Measurements from ENCODE around the gene CAT. TPM values are rescaled to one million over a fixed set of nuclear protein-coding genes. Genes with fewer than 3 reads are reported as not detected.

The CAT gene
- total RNA-seq, 1 donor from 2014 or later: 51.8 TPM

- Mint-ChIP-seq H3K9me3 (ENCODE audit: low read depth) (no peaks in the 10 kb centered on the region), H3K27ac (peak overlapping the region; percentile 25), H3K27me3 (no peaks in the 10 kb centered on the region), H3K4me1 (ENCODE audit: low read depth) (peaks cover 7% of the 10 kb centered on the region), H3K36me3 (ENCODE audit: insufficient read depth) (peaks cover 45% of the 10 kb centered on the region), H3K4me3 (ENCODE audit: low read depth) (no peak overlapping the region)
- no peak for DNase-seq (ENCODE audit: low spot score, unreplicated experiment)
- no peak for TF ChIP-seq CTCF (IDR thresholded peaks at IDR 0.05; ENCODE audit: unreplicated experiment)
Observed at GRCh38 chr11:34458525-34458924, 19.8 kb downstream of the CAT start.

GRCh38 chr11:34459507-34460162 is 20.9 kb downstream of the CAT start:
- peaks cover 7% of the 10 kb centered on the region for H3K4me1 Mint-ChIP-seq (ENCODE audit: low read depth)
- H3K4me3 Mint-ChIP-seq (ENCODE audit: low read depth): no peak overlapping the region
- peaks cover 49% of the 10 kb centered on the region for H3K36me3 Mint-ChIP-seq (ENCODE audit: insufficient read depth)
- no peak for TF ChIP-seq CTCF (IDR thresholded peaks at IDR 0.05; ENCODE audit: unreplicated experiment)
- no peak for DNase-seq (ENCODE audit: low spot score, unreplicated experiment)
- no peaks in the 10 kb centered on the region for H3K27me3 Mint-ChIP-seq
- no peak overlapping the region for H3K27ac Mint-ChIP-seq
- no peaks in the 10 kb centered on the region for H3K9me3 Mint-ChIP-seq (ENCODE audit: low read depth)

- no peak overlapping the region for H3K27ac Mint-ChIP-seq
- no peaks in the 10 kb centered on the region for H3K9me3 Mint-ChIP-seq (ENCODE audit: low read depth)
- no peak for DNase-seq (ENCODE audit: low spot score, unreplicated experiment)
- no peak for TF ChIP-seq CTCF (IDR thresholded peaks at IDR 0.05; ENCODE audit: unreplicated experiment)
- no peak overlapping the region for H3K4me3 Mint-ChIP-seq (ENCODE audit: low read depth)
- H3K27me3 Mint-ChIP-seq: no peaks in the 10 kb centered on the region
- H3K36me3 Mint-ChIP-seq (ENCODE audit: insufficient read depth): peaks cover 51% of the 10 kb centered on the region
- peaks cover 7% of the 10 kb centered on the region for H3K4me1 Mint-ChIP-seq (ENCODE audit: low read depth)
Observed at GRCh38 chr11:34460278-34460677, 21.5 kb downstream of the CAT start.

- DNase-seq (ENCODE audit: low spot score, unreplicated experiment): no peak
- Mint-ChIP-seq H3K4me3 (ENCODE audit: low read depth) (no peak overlapping the region), H3K27me3 (no peaks in the 10 kb centered on the region), H3K36me3 (ENCODE audit: insufficient read depth) (peaks cover 55% of the 10 kb centered on the region), H3K27ac (no peak overlapping the region), H3K9me3 (ENCODE audit: low read depth) (peaks cover 8% of the 10 kb centered on the region), H3K4me1 (ENCODE audit: low read depth) (peaks cover 7% of the 10 kb centered on the region)
- no peak for TF ChIP-seq CTCF (IDR thresholded peaks at IDR 0.05; ENCODE audit: unreplicated experiment)
Observed at GRCh38 chr11:34461215-34461614, 22.5 kb downstream of the CAT start.

GRCh38 chr11:34464591-34465051 is 25.9 kb downstream of the CAT start:
- Mint-ChIP-seq H3K4me3 (ENCODE audit: low read depth) (no peak overlapping the region), H3K36me3 (ENCODE audit: insufficient read depth) (peaks cover 55% of the 10 kb centered on the region), H3K27ac (no peak overlapping the region), H3K4me1 (ENCODE audit: low read depth) (peaks cover 7% of the 10 kb centered on the region), H3K9me3 (ENCODE audit: low read depth) (peaks cover 17% of the 10 kb centered on the region), H3K27me3 (no peaks in the 10 kb centered on the region)
- DNase-seq (ENCODE audit: low spot score, unreplicated experiment): no peak
- TF ChIP-seq CTCF (IDR thresholded peaks at IDR 0.05; ENCODE audit: unreplicated experiment): no peak

Data from progenitor cell of endocrine pancreas (in vitro differentiated cells).